Measurements from ENCODE around the gene TSG101.

GRCh38 chr11:18563090-18563730 is 36.5 kb upstream of the TSG101 start:
- TF ChIP-seq NFYB (IDR thresholded peaks at IDR 0.05; ENCODE audit: insufficient read depth, low read depth, low read length) (no peak), POLR2A (IDR thresholded peaks at IDR 0.05; ENCODE audit: low read depth, low read length) (no peak), RFX5 (IDR thresholded peaks at IDR 0.05; ENCODE audit: low read depth, low read length) (no peak)

All from GM12878 (cell line).